PC-9 (cell line): Measurements from ENCODE around the gene FAM174C.

Experiments used
- CTCF ChIP-seq: fragments of 200-600 bp; sonication (generic); conservative IDR thresholded peaks from 2 replicates; pipeline ENCODE4 v1.6.1; 2017; ENCODE audit warnings: mixed run types, antibody characterized with exemption, mild to moderate bottlenecking, moderate library complexity
- EZH2 ChIP-seq: fragments of 200-600 bp; sonication (generic); IDR thresholded peaks from 2 replicates; pipeline ENCODE4 v1.8.0; 2017; ENCODE audit warnings: antibody characterized with exemption, low read depth

- no peak for TF ChIP-seq CTCF
- no peak for TF ChIP-seq EZH2
These were observed 1.7 kb downstream of the FAM174C start for GRCh38 chr19:1277061-1277460.
